Measurements from ENCODE around the gene DNAH2. TPM values are rescaled to one million over a fixed set of nuclear protein-coding genes. Genes with fewer than 3 reads are reported as not detected.

The DNAH2 gene
- total and polyA plus RNA-seq, 2 of the 4 experiments (the other 2 are of a cell fraction), result under 0.01 to 0.02 TPM

DNA sequence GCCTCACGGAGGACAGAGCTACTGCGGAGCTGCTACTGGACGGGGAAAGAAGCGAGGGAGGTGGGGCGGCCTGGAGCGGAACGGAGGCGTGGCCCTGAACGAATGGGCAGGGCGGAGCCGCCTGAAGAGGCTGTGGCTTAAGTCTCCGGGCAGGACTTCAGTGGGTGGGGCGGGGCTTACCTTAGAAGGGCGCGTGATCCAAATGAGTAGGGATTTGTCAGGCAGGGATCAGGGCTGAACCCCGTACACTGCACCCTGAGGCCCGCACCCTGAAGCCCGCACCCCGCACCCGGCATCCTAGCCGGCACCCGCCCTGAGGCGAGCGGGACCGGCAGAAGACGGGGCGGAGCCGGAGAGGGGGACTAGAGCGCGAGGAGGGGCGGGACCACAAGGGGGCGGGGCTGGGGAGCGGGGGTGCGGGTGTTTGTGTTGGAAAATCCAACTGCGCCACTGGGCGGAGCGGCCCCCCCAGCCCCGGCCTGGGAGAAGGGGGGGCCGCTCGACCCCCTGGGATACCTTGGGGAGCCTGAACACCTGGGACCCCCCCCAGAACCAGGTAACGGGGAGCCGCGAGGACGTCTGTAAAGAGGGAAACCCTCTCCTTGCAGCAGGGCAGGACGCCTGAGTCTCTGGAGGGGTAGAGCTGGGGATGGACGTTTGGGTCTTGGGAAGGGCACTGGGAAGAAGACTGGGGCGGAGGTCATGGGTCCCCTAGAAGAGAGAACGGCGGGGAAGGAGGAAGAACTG is 116.4 kb downstream of the DNAH2 start, which contains the start of gene KDM6B:
TSS of gene KDM6B (plus strand) at position 423 of the 747 bp plus-strand sequence. CDS start 11,338 bp downstream, outside the sequence.
- H3K23ac ChIP-seq (ENCODE audit: low read depth, low read length), result peak within 1 kb of the TSS; percentile 23; the same call in 1 of the 2 replicates
- H4K91ac ChIP-seq (ENCODE audit: insufficient read depth, low read depth, low read length), result peak within 1 kb of the TSS; percentile 62; the same call in 1 of the 2 replicates
- TF ChIP-seq RAD21 (IDR thresholded peaks at IDR 0.05; ENCODE audit: low read length), result no peak
- no peak for TF ChIP-seq CHD1 (IDR thresholded peaks at IDR 0.05; ENCODE audit: low read depth, low read length)
- peak; percentile 20 for TF ChIP-seq MAZ (IDR thresholded peaks at IDR 0.05; ENCODE audit: borderline replicate concordance, low read depth, low read length)
- TF ChIP-seq, protein P1, sequence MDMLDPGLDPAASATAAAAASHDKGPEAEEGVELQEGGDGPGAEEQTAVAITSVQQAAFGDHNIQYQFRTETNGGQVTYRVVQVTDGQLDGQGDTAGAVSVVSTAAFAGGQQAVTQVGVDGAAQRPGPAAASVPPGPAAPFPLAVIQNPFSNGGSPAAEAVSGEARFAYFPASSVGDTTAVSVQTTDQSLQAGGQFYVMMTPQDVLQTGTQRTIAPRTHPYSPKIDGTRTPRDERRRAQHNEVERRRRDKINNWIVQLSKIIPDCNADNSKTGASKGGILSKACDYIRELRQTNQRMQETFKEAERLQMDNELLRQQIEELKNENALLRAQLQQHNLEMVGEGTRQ (IDR thresholded peaks at IDR 0.05; ENCODE audit: low read depth, low read length), result peak; percentile 50
- peak within 1 kb of the TSS; percentile 33 to 77; a peak in 2 of 4 replicates for H4K8ac ChIP-seq (ENCODE audit: low read depth in 2 of 2, low read length in 2 of 2)
- peak within 1 kb of the TSS; percentile 64; the same call in 1 of the 2 replicates for H3K4ac ChIP-seq (ENCODE audit: low read depth, low read length)
- ChIA-PET POLR2A (ENCODE audit: unreplicated experiment) (no interaction called here), CTCF (interaction anchor here (0.7 to 1.6 kb wide), 3 partner anchors 9 to 26 kb away, joined by 3 read pairs; partner anchors contain the start of gene NAA38)
- peak within 1 kb of the TSS; percentile 81 for H2AK5ac ChIP-seq (ENCODE audit: low read depth, low read length)
- DNase-seq (peak; percentile 85), ATAC-seq (ENCODE audit: low read depth) (peak; percentile 71)
- no peak within 1 kb of the TSS for H2BK15ac ChIP-seq (ENCODE audit: low read depth, low read length)
- H3K27me3 ChIP-seq (ENCODE audit: control insufficient read depth, insufficient read depth, low read length), result peaks cover 6% of the 10 kb centered on the region
- H3K56ac ChIP-seq (ENCODE audit: extremely low read depth, insufficient read depth, low read length), result 0 out of 2 replicates have a peak within 1 kb of the TSS, but pooled peaks have one; percentile 13
- H4K5ac ChIP-seq (ENCODE audit: low read depth, low read length), result no peak within 1 kb of the TSS; the same call in 1 of the 2 replicates
- peak within 1 kb of the TSS; percentile 53 for H3K9ac ChIP-seq (ENCODE audit: low read depth, low read length)
- peak within 1 kb of the TSS; percentile 91 for H3K4me2 ChIP-seq (ENCODE audit: low read depth, low read length)
- H3K4me3 ChIP-seq (ENCODE audit: insufficient read depth, low read depth, low read length), result peak within 1 kb of the TSS; percentile 58
- no peak within 1 kb of the TSS for H2BK120ac ChIP-seq (ENCODE audit: low read depth, low read length)
- H3K27ac ChIP-seq (ENCODE audit: insufficient read depth, low read length), result peak within 1 kb of the TSS; percentile 73
- no peak within 1 kb of the TSS for H3K18ac ChIP-seq (ENCODE audit: low read depth, low read length)
- H3K36me3 ChIP-seq (ENCODE audit: control insufficient read depth, insufficient read depth, low read length), result no peaks in the 10 kb centered on the region
- H3K4me1 ChIP-seq (ENCODE audit: control insufficient read depth, insufficient read depth, low read length), result peaks cover 9% of the 10 kb centered on the region
- in situ Hi-C loops (cut with MboI; ENCODE audit: low sequenced_read_pairs) (no loop called here), intact Hi-C loops (cut with micrococcal nuclease) (no loop called here), dilution Hi-C loops (cut with HindIII; ENCODE audit: low sequenced_read_pairs, unreplicated experiment) (no loop called here)
- peak within 1 kb of the TSS; percentile 81 for H2BK5ac ChIP-seq (ENCODE audit: low read depth, low read length, poor library complexity, severe bottlenecking)
- H2AK9ac ChIP-seq (replicated peaks; ENCODE audit: low read depth, low read length, poor library complexity), result peak within 1 kb of the TSS; percentile 91
- peaks cover 0 to 29% of the 10 kb centered on the region in 2 experiments; a peak in 2 of 4 replicates for H3K79me1 ChIP-seq (ENCODE audit: low read depth in 1 of 2, low read length in 2 of 2)
- H2BK20ac ChIP-seq (ENCODE audit: low read depth, low read length), result no peak within 1 kb of the TSS
- peaks cover 4% of the 10 kb centered on the region; the same call in 1 of the 2 replicates for H3K9me1 ChIP-seq (ENCODE audit: insufficient read depth, low read length)
- 0% methylated on average over 1 of the region's 49 CpGs; no CpG with 5 or more reads in 1 of the 2 experiments for WGBS, 2 experiments (ENCODE audit: extremely low coverage in 2 of 2, insufficient read length in 1 of 2)
- peaks cover 11% of the 10 kb centered on the region for H4K20me1 ChIP-seq (ENCODE audit: insufficient read depth, low read length)
- no TSS peak for BruUV-seq (replicated peaks)
- H2AFZ ChIP-seq (replicated peaks; ENCODE audit: low read length, poor library complexity), result peak within 1 kb of the TSS; percentile 98
- H3K9me3 ChIP-seq (ENCODE audit: control insufficient read depth, insufficient read depth, low read length), result no peaks in the 10 kb centered on the region
- no peak within 1 kb of the TSS; the same call in none of the 2 replicates for H3K14ac ChIP-seq (replicated peaks; ENCODE audit: low read depth, low read length)
